ENCODE measurements around the gene GRAMD2A.

DNA sequence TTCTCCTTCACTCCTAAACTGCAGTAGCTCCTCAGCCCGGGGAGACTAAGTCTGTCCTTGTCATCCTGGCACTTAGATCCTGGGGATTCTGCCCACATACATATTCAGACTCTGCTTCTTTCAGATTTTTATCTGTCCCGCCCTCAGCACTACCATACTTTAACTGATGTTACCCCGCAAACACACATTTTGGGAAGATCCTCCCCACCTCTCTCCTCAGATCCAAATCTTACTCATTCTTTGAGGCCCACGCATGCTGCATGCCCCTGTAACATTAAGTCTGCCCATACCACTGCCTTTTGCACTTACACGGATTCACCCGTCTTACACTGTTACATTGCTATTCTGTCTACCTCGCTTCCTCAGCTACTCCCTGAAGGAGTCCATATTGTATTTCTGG lies 43.3 kb downstream of the GRAMD2A start:
- TF ChIP-seq, protein P1, sequence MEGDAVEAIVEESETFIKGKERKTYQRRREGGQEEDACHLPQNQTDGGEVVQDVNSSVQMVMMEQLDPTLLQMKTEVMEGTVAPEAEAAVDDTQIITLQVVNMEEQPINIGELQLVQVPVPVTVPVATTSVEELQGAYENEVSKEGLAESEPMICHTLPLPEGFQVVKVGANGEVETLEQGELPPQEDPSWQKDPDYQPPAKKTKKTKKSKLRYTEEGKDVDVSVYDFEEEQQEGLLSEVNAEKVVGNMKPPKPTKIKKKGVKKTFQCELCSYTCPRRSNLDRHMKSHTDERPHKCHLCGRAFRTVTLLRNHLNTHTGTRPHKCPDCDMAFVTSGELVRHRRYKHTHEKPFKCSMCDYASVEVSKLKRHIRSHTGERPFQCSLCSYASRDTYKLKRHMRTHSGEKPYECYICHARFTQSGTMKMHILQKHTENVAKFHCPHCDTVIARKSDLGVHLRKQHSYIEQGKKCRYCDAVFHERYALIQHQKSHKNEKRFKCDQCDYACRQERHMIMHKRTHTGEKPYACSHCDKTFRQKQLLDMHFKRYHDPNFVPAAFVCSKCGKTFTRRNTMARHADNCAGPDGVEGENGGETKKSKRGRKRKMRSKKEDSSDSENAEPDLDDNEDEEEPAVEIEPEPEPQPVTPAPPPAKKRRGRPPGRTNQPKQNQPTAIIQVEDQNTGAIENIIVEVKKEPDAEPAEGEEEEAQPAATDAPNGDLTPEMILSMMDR (IDR thresholded peaks at IDR 0.05): no peak
- TF ChIP-seq POLR2A (IDR thresholded peaks at IDR 0.05) (no peak), EP300 (IDR thresholded peaks at IDR 0.05) (no peak)
